ENCODE data around the gene TESK1.

TESK1 gene

GRCh38 chr9:35657546-35658136 lies 52.6 kb downstream of the TESK1 start, which contains the start of gene RMRP:
TSS of gene RMRP (minus strand) at chr9:35658019.
- POLR2A ChIA-PET = interaction anchor here (0.6 to 3.5 kb wide), 11 partner anchors 11 to 168 kb away, joined by 3 to 39 read pairs (median 6); partner anchors contain the start of genes CREB3, RUSC2, TLN1 and TPM2
- peak; percentile 42 for TF ChIP-seq CTCF (IDR thresholded peaks at IDR 0.05; ENCODE audit: insufficient read depth, low read length, missing control alignments)
- H3K4me3 ChIP-seq (ENCODE audit: low read depth, low read length) = peak within 1 kb of the TSS; percentile 97
- CTCF ChIA-PET = interaction anchor here (0.5 to 11.9 kb wide), 23 partner anchors 9 to 157 kb away, joined by 3 to 148 read pairs (median 4); partner anchors contain the start of genes HINT2 and TPM2
- peak; percentile 99 for DNase-seq (ENCODE audit: low read depth, low spot score)

GRCh38 chr9:35658137-35658967 lies 53.3 kb downstream of the TESK1 start, which contains the start of gene CCDC107:
TSS of gene CCDC107 (plus strand) at chr9:35658292. CDS start at chr9:35658380, 88 bp downstream.
- ChIA-PET POLR2A (interaction anchor here (0.6 to 3.5 kb wide), 11 partner anchors 12 to 169 kb away, joined by 3 to 39 read pairs (median 6); partner anchors contain the start of genes CREB3, RUSC2, TLN1 and TPM2), CTCF (interaction anchor here (0.5 to 11.9 kb wide), 29 partner anchors 8 to 156 kb away, joined by 3 to 148 read pairs (median 3); partner anchors contain the start of genes CA9, HINT2 and TPM2)
- DNase-seq (ENCODE audit: low read depth, low spot score) = no peak
- peak; percentile 78 for TF ChIP-seq CTCF (IDR thresholded peaks at IDR 0.05; ENCODE audit: insufficient read depth, low read length, missing control alignments)
- H3K4me3 ChIP-seq (ENCODE audit: low read depth, low read length) = peak within 1 kb of the TSS; percentile 97

- no peak for TF ChIP-seq CTCF (IDR thresholded peaks at IDR 0.05; ENCODE audit: insufficient read depth, low read length, missing control alignments)
- POLR2A ChIA-PET = interaction anchor here (1.4 to 3.5 kb wide), 7 partner anchors 21 to 169 kb away, joined by 4 to 39 read pairs (median 6); partner anchors contain the start of genes CREB3, RUSC2, TLN1 and TPM2
- CTCF ChIA-PET = interaction anchor here (0.8 to 11.9 kb wide), 15 partner anchors 9 to 155 kb away, joined by 3 to 148 read pairs (median 4); partner anchors contain the start of genes CA9, HINT2 and TPM2
- no peak for DNase-seq (ENCODE audit: low read depth, low spot score)
- peak overlapping the region; percentile 97 for H3K4me3 ChIP-seq (ENCODE audit: low read depth, low read length)
Observed at GRCh38 chr9:35658968-35659220, 53.8 kb downstream of the TESK1 start.

GRCh38 chr9:35659340-35659739 lies 54.3 kb downstream of the TESK1 start:
- CTCF ChIA-PET = interaction anchor here (0.8 to 11.9 kb wide), 14 partner anchors 8 to 113 kb away, joined by 3 to 148 read pairs (median 4); partner anchors contain the start of genes CA9 and TPM2
- POLR2A ChIA-PET = interaction anchor here (1.5 to 3.5 kb wide), 4 partner anchors 21 to 170 kb away, joined by 4 to 39 read pairs (median 10); partner anchors contain the start of genes CREB3, RUSC2, TLN1 and TPM2
- peak overlapping the region; percentile 97 for H3K4me3 ChIP-seq (ENCODE audit: low read depth, low read length)
- no peak for TF ChIP-seq CTCF (IDR thresholded peaks at IDR 0.05; ENCODE audit: insufficient read depth, low read length, missing control alignments)
- DNase-seq (ENCODE audit: low read depth, low spot score) = no peak
